ENCODE data around the gene ABCA1.

Gene ABCA1

DNA sequence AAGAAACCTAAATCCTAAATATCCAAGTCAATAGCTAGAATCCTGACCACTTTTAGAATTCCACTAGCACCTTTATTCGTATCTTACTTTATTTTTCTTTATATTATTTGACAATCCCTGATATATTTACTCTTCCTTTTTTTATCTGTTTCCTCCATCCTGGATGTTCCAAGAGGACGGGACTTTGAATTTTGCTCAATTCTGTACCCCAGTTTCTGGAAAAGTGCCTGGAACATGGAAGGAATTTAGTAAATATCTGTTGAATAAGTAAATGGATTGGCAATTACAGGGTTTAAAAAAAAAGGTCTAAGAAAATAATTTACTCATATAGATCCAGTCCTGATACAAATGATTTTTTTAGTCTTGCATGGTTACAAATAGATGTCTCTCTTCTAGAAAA is 181.7 kb downstream of the ABCA1 start:
- in situ Hi-C loops (cut with MboI; ENCODE audit: low sequenced_read_pairs, unreplicated experiment) = loop anchor here (25.0 kb wide), 1 partner anchor 559 kb away; no protein-coding TSS in a partner anchor
- TF ChIP-seq, protein P1, sequence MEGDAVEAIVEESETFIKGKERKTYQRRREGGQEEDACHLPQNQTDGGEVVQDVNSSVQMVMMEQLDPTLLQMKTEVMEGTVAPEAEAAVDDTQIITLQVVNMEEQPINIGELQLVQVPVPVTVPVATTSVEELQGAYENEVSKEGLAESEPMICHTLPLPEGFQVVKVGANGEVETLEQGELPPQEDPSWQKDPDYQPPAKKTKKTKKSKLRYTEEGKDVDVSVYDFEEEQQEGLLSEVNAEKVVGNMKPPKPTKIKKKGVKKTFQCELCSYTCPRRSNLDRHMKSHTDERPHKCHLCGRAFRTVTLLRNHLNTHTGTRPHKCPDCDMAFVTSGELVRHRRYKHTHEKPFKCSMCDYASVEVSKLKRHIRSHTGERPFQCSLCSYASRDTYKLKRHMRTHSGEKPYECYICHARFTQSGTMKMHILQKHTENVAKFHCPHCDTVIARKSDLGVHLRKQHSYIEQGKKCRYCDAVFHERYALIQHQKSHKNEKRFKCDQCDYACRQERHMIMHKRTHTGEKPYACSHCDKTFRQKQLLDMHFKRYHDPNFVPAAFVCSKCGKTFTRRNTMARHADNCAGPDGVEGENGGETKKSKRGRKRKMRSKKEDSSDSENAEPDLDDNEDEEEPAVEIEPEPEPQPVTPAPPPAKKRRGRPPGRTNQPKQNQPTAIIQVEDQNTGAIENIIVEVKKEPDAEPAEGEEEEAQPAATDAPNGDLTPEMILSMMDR (IDR thresholded peaks at IDR 0.05; ENCODE audit: borderline replicate concordance, control extremely low read depth, extremely low read depth, insufficient read depth, missing control alignments) = no peak
- DNase-seq (ENCODE audit: low spot score) = no peak

GRCh38 chr9:104745852-104746251 is 182.1 kb downstream of the ABCA1 start:
- in situ Hi-C loops (cut with MboI; ENCODE audit: low sequenced_read_pairs, unreplicated experiment) = loop anchor here (25.0 kb wide), 1 partner anchor 559 kb away; no protein-coding TSS in a partner anchor
- DNase-seq (ENCODE audit: low spot score) = no peak
- TF ChIP-seq, protein P1 (IDR thresholded peaks at IDR 0.05; ENCODE audit: borderline replicate concordance, control extremely low read depth, extremely low read depth, insufficient read depth, missing control alignments) = no peak

GRCh38 chr9:104743376-104743985 is 184.5 kb downstream of the ABCA1 start:
- TF ChIP-seq, protein P1 (IDR thresholded peaks at IDR 0.05; ENCODE audit: borderline replicate concordance, control extremely low read depth, extremely low read depth, insufficient read depth, missing control alignments) = peak; percentile 38
- in situ Hi-C loops (cut with MboI; ENCODE audit: low sequenced_read_pairs, unreplicated experiment) = loop anchor here (25.0 kb wide), 1 partner anchor 556 kb away; no protein-coding TSS in a partner anchor
- peak; percentile 62 for DNase-seq (ENCODE audit: low spot score)

- TF ChIP-seq, protein P1 (IDR thresholded peaks at IDR 0.05; ENCODE audit: borderline replicate concordance, control extremely low read depth, extremely low read depth, insufficient read depth, missing control alignments) = no peak
- in situ Hi-C loops (cut with MboI; ENCODE audit: low sequenced_read_pairs, unreplicated experiment) = loop anchor here (25.0 kb wide), 1 partner anchor 553 kb away; no protein-coding TSS in a partner anchor
- DNase-seq (ENCODE audit: low spot score) = no peak
Measured at GRCh38 chr9:104740621-104741020, 187.3 kb downstream of the ABCA1 start.

- in situ Hi-C loops (cut with MboI; ENCODE audit: low sequenced_read_pairs, unreplicated experiment) = loop anchor here (25.0 kb wide), 1 partner anchor 551 kb away; no protein-coding TSS in a partner anchor
- TF ChIP-seq, protein P1 (IDR thresholded peaks at IDR 0.05; ENCODE audit: borderline replicate concordance, control extremely low read depth, extremely low read depth, insufficient read depth, missing control alignments) = no peak
- DNase-seq (ENCODE audit: low spot score) = no peak
Measured at GRCh38 chr9:104738452-104738851, 189.5 kb downstream of the ABCA1 start.
